Neural crest cell (in vitro differentiated cells): ENCODE data around the gene EEF1AKMT3. TPM values are rescaled to one million over a fixed set of nuclear protein-coding genes. Genes with fewer than 3 reads are reported as not detected.

ENCODE experiments used
- DNase-seq: peaks from one replicate; pipeline ENCODE4 v3.0.0; 2021; ENCODE audit warnings: low read depth, mixed read lengths, low spot score
- H3K27ac Mint-ChIP-seq: one replicate; pipeline ENCODE4 v1.8.0; 2021; ENCODE audit warnings: mild to moderate bottlenecking, mixed read lengths; ENCODE audit not compliant: unreplicated experiment
- H3K27me3 Mint-ChIP-seq: 2 replicates; pipeline ENCODE4 v1.8.0; 2021; ENCODE audit warnings: low read depth, mild to moderate bottlenecking, mixed read lengths
- H3K36me3 Mint-ChIP-seq: 2 replicates; pipeline ENCODE4 v1.8.0; 2021; ENCODE audit warnings: low read depth, mild to moderate bottlenecking, mixed read lengths
- H3K4me1 Mint-ChIP-seq: 2 replicates; pipeline ENCODE4 v1.8.0; 2021; ENCODE audit warnings: mixed read lengths
- H3K4me3 Mint-ChIP-seq: one replicate; pipeline ENCODE4 v1.8.0; 2021; ENCODE audit warnings: mild to moderate bottlenecking, mixed read lengths
- H3K9me3 Mint-ChIP-seq: 2 replicates; pipeline ENCODE4 v1.8.0; 2021; ENCODE audit warnings: mixed read lengths
- CTCF ChIP-seq: fragments of 200-600 bp; sonication (generic); conservative IDR thresholded peaks from 2 replicates; pipeline ENCODE4 v1.5.0; 2021; ENCODE audit warnings: antibody characterized with exemption, mild to moderate bottlenecking
- total RNA-seq: library from RNA; stranded (reverse); gene quantifications from 2 replicates; pipeline ENCODE4 v1.2.1, GENCODE V29; 2021

Gene EEF1AKMT3
- total RNA-seq, 1 donor from 2014 or later = 5.6 TPM

GRCh38 chr12:57737467-57738460, 34.6 kb upstream of the EEF1AKMT3 start:
- Mint-ChIP-seq H3K4me3 (no peak overlapping the region), H3K27ac (no peak overlapping the region), H3K36me3 (no peaks in the 10 kb centered on the region), H3K4me1 (peaks cover 21% of the 10 kb centered on the region), H3K9me3 (no peaks in the 10 kb centered on the region), H3K27me3 (peaks cover 90% of the 10 kb centered on the region)
- peak; percentile 45 for TF ChIP-seq CTCF
- peak; percentile 37 for DNase-seq

- H3K4me3 Mint-ChIP-seq = peak within 1 kb of the TSS; percentile 86
- peak; percentile 45 for DNase-seq
- H3K27ac Mint-ChIP-seq = no peak within 1 kb of the TSS
These were observed 33.7 kb upstream of the EEF1AKMT3 start, which contains the start of gene AGAP2 for GRCh38 chr12:57738661-57739237. TSS of gene AGAP2 (minus strand) at chr12:57738742. CDS start at chr12:57738246, 496 bp downstream.

GRCh38 chr12:57739387-57739786, 33.0 kb upstream of the EEF1AKMT3 start:
- H3K27me3 Mint-ChIP-seq = peaks cover 88% of the 10 kb centered on the region
- peak overlapping the region; percentile 86 for H3K4me3 Mint-ChIP-seq
- DNase-seq = no peak

More at GRCh38 chr12:57738661-57739237, 33.7 kb upstream of the EEF1AKMT3 start, which contains the start of gene AGAP2:
- H3K27me3 Mint-ChIP-seq = peaks cover 88% of the 10 kb centered on the region
- TF ChIP-seq CTCF = no peak
- peaks cover 21% of the 10 kb centered on the region for H3K4me1 Mint-ChIP-seq
- H3K9me3 Mint-ChIP-seq = no peaks in the 10 kb centered on the region
- no peaks in the 10 kb centered on the region for H3K36me3 Mint-ChIP-seq

GRCh38 chr12:57739914-57740538, 32.4 kb upstream of the EEF1AKMT3 start:
- H3K36me3 Mint-ChIP-seq = peaks cover 2% of the 10 kb centered on the region
- no peaks in the 10 kb centered on the region for H3K9me3 Mint-ChIP-seq
- peaks cover 29% of the 10 kb centered on the region for H3K4me1 Mint-ChIP-seq
- TF ChIP-seq CTCF = no peak
- H3K4me3 Mint-ChIP-seq = peak overlapping the region; percentile 86
- H3K27ac Mint-ChIP-seq = no peak overlapping the region
- H3K27me3 Mint-ChIP-seq = peaks cover 87% of the 10 kb centered on the region
- no peak for DNase-seq

More at GRCh38 chr12:57739387-57739786, 33.0 kb upstream of the EEF1AKMT3 start:
- Mint-ChIP-seq H3K9me3 (no peaks in the 10 kb centered on the region), H3K27ac (no peak overlapping the region), H3K4me1 (peaks cover 24% of the 10 kb centered on the region), H3K36me3 (no peaks in the 10 kb centered on the region)
- TF ChIP-seq CTCF = no peak

- no peak for TF ChIP-seq CTCF
- Mint-ChIP-seq H3K27ac (no peak overlapping the region), H3K36me3 (peaks cover 2% of the 10 kb centered on the region), H3K4me1 (peaks cover 30% of the 10 kb centered on the region), H3K27me3 (peaks cover 83% of the 10 kb centered on the region), H3K9me3 (no peaks in the 10 kb centered on the region), H3K4me3 (peak overlapping the region; percentile 58)
- no peak for DNase-seq
These were observed 31.6 kb upstream of the EEF1AKMT3 start for GRCh38 chr12:57740656-57741412.
